ENCODE data around the gene ADCY1.
"Not testable (repeated sequence)": the region's sequence is repeated elsewhere in the genome, so short reads cannot be mapped to it uniquely, and the experiment has no call there.

The ADCY1 gene

GRCh38 chr7:45710271-45711160 lies 136.3 kb downstream of the ADCY1 start:
- no peak for DNase-seq (ENCODE audit: low read depth, low spot score)

GRCh38 chr7:45711161-45711490 lies 137.0 kb downstream of the ADCY1 start:
- DNase-seq (ENCODE audit: low read depth, low spot score) = no peak

GRCh38 chr7:45712057-45712689 lies 138.0 kb downstream of the ADCY1 start:
- no peak for DNase-seq (ENCODE audit: low read depth, low spot score)

- DNase-seq (ENCODE audit: low read depth, low spot score) = no peak
These were observed 138.9 kb downstream of the ADCY1 start for GRCh38 chr7:45712872-45713668.

- no peak for DNase-seq (ENCODE audit: low read depth, low spot score)
These were observed 139.7 kb downstream of the ADCY1 start for GRCh38 chr7:45713669-45714520.

GRCh38 chr7:45714521-45714820 lies 140.3 kb downstream of the ADCY1 start:
- no peak for DNase-seq (ENCODE audit: low read depth, low spot score)

GRCh38 chr7:45715471-45716352 lies 141.5 kb downstream of the ADCY1 start:
- DNase-seq (ENCODE audit: low read depth, low spot score) = no peak

GRCh38 chr7:45716380-45717203 lies 142.4 kb downstream of the ADCY1 start:
- no peak for DNase-seq (ENCODE audit: low read depth, low spot score)

GRCh38 chr7:45717537-45718235 lies 143.5 kb downstream of the ADCY1 start:
- DNase-seq (ENCODE audit: low read depth, low spot score) = no peak

GRCh38 chr7:45718464-45719330 lies 144.5 kb downstream of the ADCY1 start:
- DNase-seq (ENCODE audit: low read depth, low spot score) = no peak

GRCh38 chr7:45720989-45721388 lies 146.8 kb downstream of the ADCY1 start:
- DNase-seq (ENCODE audit: low read depth, low spot score) = no peak

- DNase-seq (ENCODE audit: low read depth, low spot score) = no peak
These were observed 147.8 kb downstream of the ADCY1 start for GRCh38 chr7:45721686-45722598.

GRCh38 chr7:45725231-45725630 lies 151.1 kb downstream of the ADCY1 start:
- DNase-seq (ENCODE audit: low read depth, low spot score) = not testable (repeated sequence)

- DNase-seq (ENCODE audit: low read depth, low spot score) = no peak
These were observed 152.7 kb downstream of the ADCY1 start for GRCh38 chr7:45726883-45727282.

GRCh38 chr7:45731692-45732443 lies 157.7 kb downstream of the ADCY1 start:
- not testable (repeated sequence) for DNase-seq (ENCODE audit: low read depth, low spot score)

- not testable (repeated sequence) for DNase-seq (ENCODE audit: low read depth, low spot score)
These were observed 164.8 kb downstream of the ADCY1 start for GRCh38 chr7:45738920-45739319.

All from activated CD4-positive, CD25-positive, alpha-beta regulatory T cell treated with anti-CD3 and anti-CD28 coated beads, Interleukin-2, amount 50 U/mL, for 16 hours (primary cell).